HG03066 (cell line): ENCODE results near the gene TMEM51.
"Not testable (repeated sequence)": the region's sequence is repeated elsewhere in the genome, so short reads cannot be mapped to it uniquely, and the experiment has no call there.

ENCODE experiments used
- ATAC-seq: cut with Tn5 transposase; IDR thresholded peaks from one replicate; pipeline ENCODE4 v1.9.1; 2021; ENCODE audit warnings: low read depth; ENCODE audit not compliant: unreplicated experiment

TMEM51 gene

DNA sequence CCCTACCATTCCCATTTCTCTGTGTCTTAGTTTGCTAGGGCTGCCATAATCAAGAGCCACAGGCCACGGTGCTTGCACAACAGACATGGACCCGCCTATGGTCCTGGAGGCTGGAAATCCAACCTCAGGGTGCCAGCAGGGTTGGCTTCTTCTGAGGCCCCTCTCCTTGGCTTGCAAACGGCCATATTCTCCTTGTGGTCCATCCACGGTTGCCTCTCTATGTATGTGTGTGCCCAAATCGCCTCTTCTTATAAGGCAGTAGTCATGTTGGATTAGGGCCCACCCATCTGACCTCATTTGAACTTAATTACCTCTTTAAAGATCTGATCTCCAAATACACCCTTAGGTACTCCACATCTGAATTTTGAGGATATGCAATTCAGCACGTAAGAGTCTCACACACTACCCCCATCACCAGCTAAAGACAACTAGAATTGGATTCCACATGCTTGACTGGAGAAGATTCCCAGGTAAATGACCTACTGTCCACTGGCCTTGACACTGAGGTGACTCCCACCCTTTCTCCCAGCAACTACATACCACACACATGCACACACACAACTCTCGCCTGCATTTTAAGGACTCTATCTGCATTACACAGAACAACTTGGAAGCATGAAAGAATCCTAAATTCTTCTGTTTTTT is 28.3 kb upstream of the TMEM51 start:
- ATAC-seq: no peak

- no peak for ATAC-seq
Observed at GRCh38 chr1:15128077-15128476, 25.5 kb upstream of the TMEM51 start.

DNA sequence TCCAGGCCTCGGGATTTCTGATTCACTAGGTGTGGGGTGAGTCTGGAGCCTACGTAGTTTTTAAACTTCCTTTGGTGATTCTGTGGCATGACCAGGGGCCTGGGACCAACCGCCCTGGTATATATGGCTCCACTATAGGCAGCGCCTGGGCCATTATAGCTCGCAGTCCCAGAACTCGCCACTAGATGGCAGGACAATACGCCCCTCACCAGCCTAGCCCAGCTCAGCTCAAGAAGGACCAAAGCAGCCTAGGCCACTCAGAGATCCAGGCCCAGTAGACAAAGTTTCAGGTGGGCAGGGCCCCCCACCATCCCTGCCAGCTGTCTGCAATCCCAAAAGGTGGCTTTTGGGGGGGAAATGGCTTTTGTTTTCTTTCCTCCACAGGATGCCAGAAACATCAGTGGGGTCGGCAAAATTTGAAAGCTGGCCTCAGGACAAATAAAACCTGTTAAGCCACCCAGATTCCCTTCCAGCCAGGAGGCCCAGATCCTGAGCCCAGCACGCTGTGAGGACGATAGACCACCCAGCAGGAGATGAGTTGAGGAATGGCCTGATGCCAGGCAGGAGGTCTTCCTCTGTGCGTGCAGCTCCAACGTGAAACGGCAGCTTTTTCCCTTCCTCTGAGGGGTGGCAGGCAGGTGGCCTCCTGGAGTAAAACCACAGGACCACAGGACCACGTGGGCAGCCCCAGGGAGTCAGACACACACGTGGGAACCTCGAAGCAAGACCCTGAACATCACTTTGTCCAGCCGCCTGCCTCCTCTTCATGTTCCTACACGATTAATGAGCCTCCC is 24.8 kb upstream of the TMEM51 start:
- no peak for ATAC-seq

GRCh38 chr1:15129944-15130343 is 23.6 kb upstream of the TMEM51 start:
- no peak for ATAC-seq

GRCh38 chr1:15130607-15131006 is 22.9 kb upstream of the TMEM51 start:
- ATAC-seq: no peak

DNA sequence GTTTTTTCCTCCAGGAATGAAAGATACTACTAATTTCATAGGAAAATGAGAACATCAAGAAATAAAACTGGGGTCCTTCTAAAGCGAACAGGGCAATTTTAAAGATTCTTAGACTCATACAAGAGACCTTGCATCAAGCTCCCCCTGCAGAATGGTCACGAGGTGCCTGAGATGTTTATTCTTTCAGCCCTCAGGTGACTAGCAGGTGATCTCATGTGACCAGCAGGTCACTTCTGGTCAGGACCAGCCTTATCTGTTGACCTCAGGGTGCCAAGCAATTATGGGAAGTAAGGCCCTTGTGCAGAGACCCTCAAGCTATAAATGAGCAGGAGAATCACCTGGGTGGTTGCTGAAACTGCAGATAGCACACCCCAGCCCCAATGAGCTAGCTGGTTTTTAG is 20.6 kb upstream of the TMEM51 start:
- no peak for ATAC-seq

DNA sequence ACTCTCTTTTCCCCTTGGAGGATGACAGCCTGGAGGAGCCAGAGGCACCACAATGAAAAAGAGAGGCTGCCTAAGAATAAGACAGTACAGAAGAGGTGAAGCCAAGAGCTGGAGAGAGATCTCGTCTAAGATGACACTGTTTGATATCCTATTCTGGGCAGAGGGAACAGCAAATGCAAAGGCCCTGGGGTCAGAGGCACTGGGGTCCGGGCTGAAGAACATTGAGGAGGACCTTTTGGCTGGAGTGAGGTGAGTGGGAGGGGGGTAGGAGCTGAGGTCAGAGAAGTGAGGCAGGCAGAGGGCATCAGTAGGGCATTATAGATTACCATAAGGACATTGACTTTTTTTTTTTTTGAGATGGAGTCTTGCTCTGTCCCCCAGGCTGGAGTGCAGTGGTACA is 19.3 kb upstream of the TMEM51 start:
- no peak for ATAC-seq

- not testable (repeated sequence) for ATAC-seq
Observed at GRCh38 chr1:15135604-15136003, 17.9 kb upstream of the TMEM51 start.

GRCh38 chr1:15137809-15138208 is 15.7 kb upstream of the TMEM51 start:
- no peak for ATAC-seq

GRCh38 chr1:15139654-15140350 is 13.7 kb upstream of the TMEM51 start:
- no peak for ATAC-seq

DNA sequence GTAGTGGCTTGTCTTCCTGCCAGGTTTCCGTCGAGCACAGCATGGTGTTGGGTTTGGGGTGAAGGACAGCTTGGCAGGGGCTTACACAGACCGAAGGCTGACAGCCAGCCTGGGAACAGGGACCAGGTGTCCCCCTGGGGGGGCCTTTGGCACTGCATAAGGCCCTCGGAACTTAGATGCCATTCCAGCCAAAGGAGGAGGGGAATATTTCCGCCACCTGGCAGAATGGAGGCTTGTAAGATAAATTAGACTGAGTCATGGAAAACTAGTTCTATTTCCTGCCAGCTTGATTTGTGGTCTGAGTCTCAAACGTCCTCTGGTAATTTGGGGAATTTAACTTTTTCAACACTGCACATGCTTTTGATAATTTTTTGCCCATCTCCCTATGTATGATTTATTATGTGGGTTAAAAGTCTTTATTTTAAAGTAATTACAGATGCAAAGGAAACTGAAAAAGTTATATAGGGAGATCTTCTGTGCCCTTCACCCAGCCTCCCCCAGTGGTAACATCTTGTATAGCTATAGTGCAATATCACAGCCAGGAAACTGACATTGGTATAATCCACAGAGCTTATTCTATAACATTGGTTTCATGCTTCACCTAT is 11.5 kb upstream of the TMEM51 start:
- no peak for ATAC-seq

- no peak for ATAC-seq
Observed at GRCh38 chr1:15145327-15145726, 8.2 kb upstream of the TMEM51 start.

DNA sequence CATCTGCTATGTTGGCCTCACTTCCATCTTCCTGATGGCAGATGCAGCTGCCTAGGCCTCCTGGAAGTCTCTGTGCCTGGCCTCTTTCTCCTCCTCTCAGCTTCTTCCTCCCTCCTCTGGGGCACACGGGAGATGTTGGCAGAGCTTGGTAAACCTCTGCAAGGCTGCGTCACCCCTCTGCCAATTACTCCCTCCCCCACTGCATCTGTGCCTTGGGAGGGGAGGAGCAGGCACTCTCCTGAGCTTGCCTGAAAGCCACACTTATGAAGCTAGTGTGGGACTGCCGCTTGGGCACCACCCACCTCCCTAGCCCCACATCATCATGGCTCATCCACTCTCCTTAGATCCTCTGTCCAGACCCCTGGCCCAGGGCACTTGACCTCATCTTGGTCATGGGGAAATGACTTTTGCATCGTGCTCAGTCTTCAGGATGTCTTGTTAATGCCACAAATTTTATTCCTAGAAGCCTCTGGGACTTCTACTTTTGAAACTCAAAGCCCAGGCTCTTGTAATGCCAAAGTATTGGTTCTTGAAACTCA is 7.3 kb upstream of the TMEM51 start:
- no peak for ATAC-seq

DNA sequence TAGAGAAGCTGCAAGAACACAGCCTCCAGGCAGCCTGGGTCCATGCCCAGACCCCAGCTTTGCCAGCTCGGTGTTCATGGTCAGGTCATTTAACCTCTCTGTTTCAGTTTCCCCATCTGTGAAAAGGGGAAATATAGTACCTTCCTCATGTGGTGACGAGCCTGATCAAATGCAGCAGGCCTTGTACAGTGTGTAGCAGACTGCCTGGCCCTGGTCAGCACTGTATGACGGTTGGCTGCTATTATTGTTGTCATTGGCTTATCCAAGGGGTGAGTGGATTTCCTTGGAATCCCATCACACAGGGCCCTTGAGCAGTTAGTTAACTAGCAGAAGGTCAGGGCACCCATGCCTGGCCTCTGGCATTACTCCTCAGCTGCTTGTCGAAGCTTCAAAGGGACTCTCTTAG is 6.6 kb upstream of the TMEM51 start:
- ATAC-seq: no peak

DNA sequence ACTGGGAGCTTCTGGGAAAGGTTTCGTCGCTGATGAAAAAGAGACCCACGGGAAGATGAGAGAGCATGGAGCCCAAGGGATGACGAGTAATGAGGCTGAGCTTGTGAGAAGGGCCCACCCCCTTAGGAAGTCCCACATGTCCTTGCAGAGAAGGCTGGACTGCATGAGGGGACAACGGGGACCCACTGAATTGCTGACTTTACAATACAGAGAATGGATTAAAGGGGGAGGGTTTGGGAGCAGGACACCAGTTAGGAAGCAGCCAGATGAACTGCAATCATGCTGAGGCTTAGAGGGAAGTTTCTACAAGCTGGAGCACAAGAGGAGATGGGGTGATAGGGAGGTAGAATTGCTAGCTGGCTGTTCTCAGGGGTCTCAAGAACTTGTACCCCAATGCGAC is 5.5 kb upstream of the TMEM51 start:
- no peak for ATAC-seq

DNA sequence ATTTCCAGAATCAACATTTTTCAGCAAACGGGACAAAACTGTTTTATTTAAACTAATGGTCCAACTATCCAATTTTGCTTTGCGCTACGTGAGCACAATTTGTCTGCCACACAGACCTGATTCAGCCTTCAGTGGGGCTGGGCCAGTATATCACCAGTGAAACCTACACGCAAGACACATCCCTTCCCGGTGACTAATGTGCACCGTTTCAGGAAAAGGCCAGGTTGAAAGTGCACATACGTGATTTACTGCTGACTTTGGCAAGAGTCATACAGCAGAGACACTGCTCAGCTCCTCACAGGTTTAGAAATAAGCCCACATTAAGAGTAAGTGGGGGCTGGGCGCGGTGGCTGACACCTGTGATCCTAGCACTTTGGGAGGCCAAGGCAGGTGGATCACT is 5.1 kb upstream of the TMEM51 start:
- no peak for ATAC-seq

GRCh38 chr1:15148941-15149340 is 4.6 kb upstream of the TMEM51 start:
- ATAC-seq: no peak

GRCh38 chr1:15150376-15150775 is 3.2 kb upstream of the TMEM51 start:
- no peak for ATAC-seq

DNA sequence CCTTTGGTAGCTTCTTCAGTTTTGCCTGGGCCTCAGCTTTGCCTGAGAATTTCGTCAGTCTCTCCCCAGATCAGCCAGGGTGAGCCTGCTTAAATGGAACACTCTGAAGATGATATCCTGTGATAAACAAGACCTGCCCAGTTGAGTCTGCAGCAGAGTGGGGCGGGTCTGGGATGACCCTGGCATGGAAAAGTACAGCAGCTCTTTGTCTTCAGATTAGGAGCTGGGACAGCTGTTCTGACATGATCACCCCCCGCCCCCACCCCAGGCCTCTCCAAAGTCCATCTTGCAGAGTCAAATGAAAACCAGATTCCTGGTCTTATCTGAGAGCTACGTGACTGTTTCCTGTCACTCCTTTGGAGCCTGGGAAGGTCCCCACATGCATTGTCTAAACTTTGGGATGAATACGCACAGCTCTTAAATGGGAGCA is 2.2 kb upstream of the TMEM51 start:
- ATAC-seq: no peak

GRCh38 chr1:15151871-15152270 is 1.7 kb upstream of the TMEM51 start:
- ATAC-seq: no peak
